Central memory CD8-positive, alpha-beta T cell (primary cell): Measurements from ENCODE around the gene LOX.
"Not testable (repeated sequence)": the region's sequence is repeated elsewhere in the genome, so short reads cannot be mapped to it uniquely, and the experiment has no call there.

Source experiments
- ATAC-seq: fragments of 150-1000 bp; cut with Tn5 transposase; replicated peaks from 2 replicates; pipeline ENCODE4 v1.10.0; 2022; ENCODE audit warnings: mild to moderate bottlenecking, moderate FRiP score, moderate number of reproducible peaks; ENCODE audit not compliant: poor library complexity, severe bottlenecking; ENCODE audit errors: extremely low read depth
- DNase-seq, 2 donors: peaks; one replicate each; pipeline ENCODE4 v3.0.0; 2021; ENCODE audit warnings: low spot score in 2 of 2
- H3K27ac Mint-ChIP-seq: one replicate; pipeline ENCODE4 v1.8.0; 2022; ENCODE audit warnings: low read depth, mild to moderate bottlenecking, moderate library complexity, mixed read lengths
- H3K27me3 Mint-ChIP-seq: one replicate; pipeline ENCODE4 v1.8.0; 2022; ENCODE audit warnings: mixed read lengths
- H3K36me3 Mint-ChIP-seq: one replicate; pipeline ENCODE4 v1.8.0; 2022; ENCODE audit warnings: mild to moderate bottlenecking, moderate library complexity, mixed read lengths; ENCODE audit not compliant: insufficient read depth
- H3K4me1 Mint-ChIP-seq: one replicate; pipeline ENCODE4 v1.8.0; 2022; ENCODE audit warnings: mixed read lengths
- H3K4me3 Mint-ChIP-seq: one replicate; pipeline ENCODE4 v1.8.0; 2022; ENCODE audit warnings: mild to moderate bottlenecking, moderate library complexity, mixed read lengths
- H3K9me3 Mint-ChIP-seq: one replicate; pipeline ENCODE4 v1.8.0; 2022; ENCODE audit warnings: mixed read lengths

LOX gene

DNA sequence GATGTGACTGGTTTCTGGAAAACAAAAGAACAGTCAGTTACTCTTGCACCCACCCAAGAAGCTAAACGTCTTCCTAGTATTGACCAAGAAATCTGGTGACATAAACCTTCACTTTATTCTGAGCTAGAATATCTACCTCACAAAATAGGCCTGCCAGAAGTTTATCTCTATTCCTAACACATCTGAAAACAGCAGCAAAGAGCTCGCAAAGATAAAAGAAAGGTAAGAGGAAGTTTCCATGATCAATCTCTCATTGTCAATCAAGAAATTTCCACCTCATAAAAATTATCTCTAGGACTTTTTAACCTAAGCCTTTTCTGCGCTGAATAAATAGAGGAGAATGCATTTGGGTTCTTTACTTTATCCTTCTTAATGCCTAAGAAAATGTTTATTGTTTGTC, 34.0 kb upstream of the LOX start:
- DNase-seq, result no peak
- no peaks in the 10 kb centered on the region for H3K9me3 Mint-ChIP-seq
- H3K4me1 Mint-ChIP-seq, result no peaks in the 10 kb centered on the region
- no peak overlapping the region for H3K27ac Mint-ChIP-seq
- peaks cover 8% of the 10 kb centered on the region for H3K27me3 Mint-ChIP-seq
- H3K4me3 Mint-ChIP-seq, result no peak overlapping the region
- ATAC-seq, result no peak
- peaks cover 2% of the 10 kb centered on the region for H3K36me3 Mint-ChIP-seq

DNA sequence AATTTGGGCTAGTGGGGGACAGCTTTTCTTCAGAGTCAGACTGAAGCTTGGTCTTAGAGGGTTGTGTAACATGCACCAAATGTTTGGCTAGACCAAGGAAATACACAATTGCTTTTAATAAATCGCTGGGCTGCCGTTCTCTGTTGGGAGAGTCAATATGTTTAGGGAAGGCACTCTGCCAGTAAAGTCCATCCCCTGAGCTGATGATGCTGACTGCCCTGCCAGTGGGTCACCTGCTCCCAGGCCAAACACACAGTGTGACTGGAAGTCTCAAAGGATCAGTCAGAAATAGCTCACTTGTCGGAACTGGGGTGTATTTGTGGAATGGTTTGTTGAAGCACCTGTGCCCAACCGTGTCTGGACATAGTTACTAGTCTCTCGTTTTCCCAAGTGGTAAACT, 33.4 kb upstream of the LOX start:
- Mint-ChIP-seq H3K9me3 (no peaks in the 10 kb centered on the region), H3K27me3 (peaks cover 8% of the 10 kb centered on the region), H3K4me1 (no peaks in the 10 kb centered on the region), H3K4me3 (no peak overlapping the region), H3K36me3 (peaks cover 2% of the 10 kb centered on the region), H3K27ac (no peak overlapping the region)
- no peak for DNase-seq
- ATAC-seq, result no peak

DNA sequence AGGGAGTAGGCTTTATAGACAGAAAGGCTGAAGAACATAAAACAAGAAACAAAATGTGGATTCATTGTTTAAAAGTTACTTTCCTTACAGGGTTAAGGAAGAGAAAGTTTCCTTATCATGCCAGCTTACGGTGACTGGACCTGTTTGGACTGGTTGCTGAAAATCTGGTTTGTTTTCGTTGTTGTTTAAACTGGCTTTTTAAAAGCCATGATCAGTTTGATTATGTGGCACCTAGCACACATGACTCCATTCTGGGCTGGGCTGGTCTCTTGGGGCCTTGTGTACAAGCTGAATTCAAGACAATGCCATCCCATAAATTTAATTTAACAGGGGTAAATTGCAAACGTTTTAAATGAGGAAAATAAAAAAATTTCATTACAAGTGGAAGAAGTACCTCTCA, 32.9 kb upstream of the LOX start:
- no peak for DNase-seq
- peaks cover 2% of the 10 kb centered on the region for H3K36me3 Mint-ChIP-seq
- no peak overlapping the region for H3K27ac Mint-ChIP-seq
- no peak for ATAC-seq
- H3K4me1 Mint-ChIP-seq, result no peaks in the 10 kb centered on the region
- no peaks in the 10 kb centered on the region for H3K9me3 Mint-ChIP-seq
- H3K4me3 Mint-ChIP-seq, result no peak overlapping the region
- H3K27me3 Mint-ChIP-seq, result peaks cover 8% of the 10 kb centered on the region

DNA sequence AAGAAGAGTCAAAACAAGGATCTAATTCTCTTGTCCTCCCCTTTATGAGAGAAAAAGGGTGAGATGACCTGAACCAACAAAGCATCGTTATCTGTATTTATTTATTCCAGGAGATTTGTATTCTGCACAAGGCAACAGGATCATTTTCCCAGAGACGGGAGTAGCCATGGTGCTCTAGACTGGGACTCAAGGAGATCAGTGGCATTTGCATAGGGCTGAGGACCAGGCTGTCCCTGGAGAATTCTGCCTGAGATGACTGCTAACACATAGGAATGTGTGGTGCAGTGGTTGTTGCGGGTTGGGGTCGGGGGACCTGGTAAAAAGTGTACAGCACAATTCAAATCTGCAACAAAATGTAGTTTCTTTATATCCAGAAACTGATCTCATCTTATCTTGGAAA, 29.0 kb upstream of the LOX start:
- Mint-ChIP-seq H3K36me3 (peaks cover 2% of the 10 kb centered on the region), H3K4me1 (no peaks in the 10 kb centered on the region), H3K4me3 (no peak overlapping the region), H3K27ac (no peak overlapping the region), H3K27me3 (peaks cover 8% of the 10 kb centered on the region), H3K9me3 (no peaks in the 10 kb centered on the region)
- no peak for DNase-seq
- ATAC-seq, result no peak

DNA sequence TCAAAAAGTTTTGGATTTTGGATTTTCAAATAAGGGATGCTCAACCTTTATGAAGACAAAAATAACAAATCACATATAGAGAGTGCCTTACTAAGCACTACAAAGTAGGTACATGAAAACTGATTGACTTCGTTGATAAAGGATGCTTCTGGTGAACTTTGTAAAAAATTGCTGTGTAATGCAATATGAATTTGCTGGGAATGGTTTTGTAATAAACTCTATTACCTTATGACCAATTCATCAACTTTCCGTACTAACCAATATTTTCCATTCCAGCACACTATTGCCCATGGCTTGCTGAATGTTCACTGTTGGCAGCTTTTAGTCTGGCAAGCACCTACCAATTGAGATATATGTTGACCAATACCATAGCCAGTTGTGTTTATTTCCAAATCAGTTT, 27.9 kb upstream of the LOX start:
- H3K36me3 Mint-ChIP-seq, result no peaks in the 10 kb centered on the region
- no peaks in the 10 kb centered on the region for H3K9me3 Mint-ChIP-seq
- no peak for DNase-seq
- no peak for ATAC-seq
- H3K27me3 Mint-ChIP-seq, result peaks cover 8% of the 10 kb centered on the region
- H3K27ac Mint-ChIP-seq, result no peak overlapping the region
- H3K4me3 Mint-ChIP-seq, result no peak overlapping the region
- no peaks in the 10 kb centered on the region for H3K4me1 Mint-ChIP-seq

DNA sequence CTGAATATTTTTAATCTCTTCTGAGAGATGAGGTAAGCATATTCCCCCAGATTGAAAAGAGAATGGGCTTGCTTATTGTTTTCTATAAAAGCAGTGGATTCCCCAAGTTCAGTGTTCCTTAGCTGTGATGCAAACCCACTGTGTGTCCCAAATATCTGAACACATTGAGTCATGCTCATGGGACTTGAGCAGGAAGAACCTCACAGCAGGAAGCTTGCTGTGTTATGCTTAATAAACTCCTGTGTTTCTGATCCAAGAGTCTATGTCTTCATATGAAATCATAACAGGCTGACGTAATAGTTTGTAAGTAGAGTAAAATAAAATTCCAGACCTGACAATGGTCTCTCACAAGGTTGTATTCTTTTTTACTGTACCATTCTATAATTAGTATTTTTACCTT, 24.8 kb upstream of the LOX start:
- no peaks in the 10 kb centered on the region for H3K4me1 Mint-ChIP-seq
- H3K27me3 Mint-ChIP-seq, result peaks cover 5% of the 10 kb centered on the region
- no peak overlapping the region for H3K27ac Mint-ChIP-seq
- ATAC-seq (no peak), DNase-seq (no peak)
- H3K9me3 Mint-ChIP-seq, result no peaks in the 10 kb centered on the region
- H3K36me3 Mint-ChIP-seq, result no peaks in the 10 kb centered on the region
- no peak overlapping the region for H3K4me3 Mint-ChIP-seq

DNA sequence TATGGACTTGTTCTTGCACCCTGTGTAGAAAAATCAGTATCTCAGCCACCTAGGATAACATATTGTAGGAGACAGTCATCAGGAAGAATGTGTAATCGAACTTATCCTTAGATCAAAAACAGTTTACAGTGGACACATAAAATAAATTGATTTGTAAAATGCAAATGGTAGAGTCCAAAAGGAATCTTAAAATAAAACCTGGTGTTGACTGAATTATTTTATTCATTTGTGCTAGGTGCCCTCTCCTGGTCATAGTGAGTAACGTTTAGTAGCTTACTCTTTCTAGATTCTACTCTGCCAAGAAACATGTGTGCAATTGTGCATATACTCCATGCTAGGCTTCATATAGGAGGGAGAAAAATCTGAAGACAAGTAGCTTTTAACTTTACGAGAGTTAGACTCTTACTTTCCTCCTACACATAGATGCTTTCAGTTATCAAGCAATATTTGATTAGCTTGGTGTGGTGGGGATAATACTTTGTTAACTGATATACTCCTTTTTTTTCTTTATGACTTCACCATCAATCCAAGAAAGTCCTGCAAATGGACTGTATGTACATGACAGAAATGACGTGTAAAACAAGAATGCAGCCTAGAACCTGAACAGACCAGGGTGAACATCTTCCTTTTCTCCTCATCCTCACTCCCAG, 23.7 kb upstream of the LOX start:
- no peaks in the 10 kb centered on the region for H3K4me1 Mint-ChIP-seq

DNA sequence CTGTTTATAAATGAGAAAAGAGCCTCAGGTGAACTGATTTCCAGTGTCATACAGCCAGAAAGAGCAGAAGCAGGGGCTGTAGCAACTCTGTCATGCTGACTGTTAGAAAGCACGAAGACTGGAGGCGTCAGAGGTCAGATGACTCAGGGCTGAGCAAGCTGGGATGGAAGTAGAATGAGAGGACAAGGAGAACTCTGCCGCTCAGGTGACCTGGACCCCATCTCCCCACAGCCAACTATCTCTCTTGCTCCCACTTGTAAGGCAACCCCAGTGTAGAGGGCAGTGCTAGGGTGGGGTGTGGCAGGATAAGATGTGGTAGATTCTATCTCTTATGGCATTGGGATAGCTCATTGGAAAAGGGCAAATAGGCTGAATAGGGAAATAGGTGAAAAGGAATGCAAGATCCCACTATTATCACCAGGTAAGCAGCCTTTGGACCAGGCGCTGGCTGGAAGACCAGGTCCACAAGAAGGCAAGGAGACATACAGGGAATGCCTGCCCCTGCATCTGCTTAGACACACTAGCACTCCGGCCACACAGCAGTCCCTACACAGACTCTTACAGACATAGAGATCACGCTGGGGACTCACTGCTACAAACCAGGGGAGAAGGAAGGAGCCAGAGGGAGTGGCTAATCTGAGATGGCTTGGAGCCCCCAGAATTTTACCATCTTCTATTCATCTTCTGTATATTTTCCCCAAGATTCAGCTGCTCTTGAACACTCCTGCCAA, 21.2 kb upstream of the LOX start:
- Mint-ChIP-seq H3K4me3 (no peak overlapping the region), H3K36me3 (no peaks in the 10 kb centered on the region), H3K27me3 (no peaks in the 10 kb centered on the region), H3K4me1 (no peaks in the 10 kb centered on the region), H3K27ac (no peak overlapping the region), H3K9me3 (no peaks in the 10 kb centered on the region)
- ATAC-seq (no peak), DNase-seq (no peak)

More for the DNA sequence above, 23.7 kb upstream of the LOX start:
- no peak overlapping the region for H3K4me3 Mint-ChIP-seq
- H3K27me3 Mint-ChIP-seq, result no peaks in the 10 kb centered on the region
- ATAC-seq (no peak), DNase-seq (no peak)
- H3K36me3 Mint-ChIP-seq, result no peaks in the 10 kb centered on the region
- H3K9me3 Mint-ChIP-seq, result no peaks in the 10 kb centered on the region
- no peak overlapping the region for H3K27ac Mint-ChIP-seq

DNA sequence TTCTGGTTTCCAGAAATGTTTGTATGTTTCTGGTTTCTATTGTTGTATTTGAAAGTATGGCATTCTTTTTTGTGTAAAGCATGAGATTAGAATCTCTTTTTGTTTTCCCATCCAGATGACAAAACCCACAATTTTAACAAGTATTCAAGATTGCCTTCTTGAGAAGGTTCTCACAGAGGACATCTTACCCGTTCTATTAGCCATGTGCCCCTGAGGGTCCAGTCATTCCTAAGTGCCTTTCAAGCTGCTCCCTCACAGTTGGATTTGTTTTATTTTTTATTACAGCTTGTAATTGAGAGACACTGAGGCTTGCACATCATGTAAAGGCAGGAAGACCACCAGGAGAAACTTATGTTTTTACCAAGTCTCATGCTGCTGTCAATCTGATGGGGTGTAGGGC, 19.3 kb upstream of the LOX start:
- Mint-ChIP-seq H3K36me3 (no peaks in the 10 kb centered on the region), H3K27ac (no peak overlapping the region), H3K4me1 (no peaks in the 10 kb centered on the region), H3K9me3 (no peaks in the 10 kb centered on the region), H3K27me3 (no peaks in the 10 kb centered on the region), H3K4me3 (no peak overlapping the region)
- no peak for ATAC-seq
- no peak for DNase-seq

DNA sequence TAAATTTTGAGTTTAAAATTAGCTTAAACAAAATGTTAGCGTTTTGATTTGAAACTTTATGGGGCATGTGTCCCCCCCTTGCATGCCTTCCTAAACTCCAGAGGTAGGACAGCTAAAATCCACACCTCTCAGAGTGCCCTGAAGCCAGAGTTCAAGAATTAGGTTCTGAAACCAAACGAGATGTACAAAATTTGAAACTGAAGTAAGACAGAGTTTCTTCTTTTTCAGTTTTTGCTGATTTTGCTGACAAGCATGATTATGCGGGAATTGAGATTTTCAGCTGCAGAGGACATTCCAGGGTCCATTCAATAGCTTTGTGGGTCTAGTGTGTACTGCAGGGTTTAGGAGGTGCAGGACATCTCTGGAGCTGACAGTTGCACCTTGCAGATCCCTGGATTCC, 17.1 kb upstream of the LOX start:
- ATAC-seq (no peak), DNase-seq (no peak)
- no peak overlapping the region for H3K27ac Mint-ChIP-seq
- H3K36me3 Mint-ChIP-seq, result no peaks in the 10 kb centered on the region
- no peaks in the 10 kb centered on the region for H3K4me1 Mint-ChIP-seq
- H3K27me3 Mint-ChIP-seq, result no peaks in the 10 kb centered on the region
- no peak overlapping the region for H3K4me3 Mint-ChIP-seq
- H3K9me3 Mint-ChIP-seq, result no peaks in the 10 kb centered on the region

DNA sequence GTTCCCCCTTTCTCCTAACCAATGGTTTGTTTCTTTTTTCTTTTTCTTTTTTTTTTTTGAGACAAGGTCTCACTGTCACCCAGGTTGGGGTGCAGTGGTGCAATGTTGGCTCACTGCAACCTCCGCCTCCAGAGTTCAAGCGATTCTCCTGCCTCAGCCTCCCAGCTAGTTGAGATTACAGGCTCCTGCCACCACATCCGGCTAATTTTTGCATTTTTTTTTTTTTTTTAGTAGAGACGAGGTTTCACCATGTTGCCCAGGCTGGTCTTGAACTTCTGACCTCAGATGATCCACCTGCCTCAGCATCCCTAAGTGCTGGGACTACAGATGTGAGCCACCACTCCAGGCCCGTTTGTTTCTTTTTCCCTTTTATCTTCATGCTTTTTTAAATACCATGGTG, 16.2 kb upstream of the LOX start:
- not testable (repeated sequence) for H3K27me3 Mint-ChIP-seq, H3K4me1 Mint-ChIP-seq, H3K27ac Mint-ChIP-seq, H3K36me3 Mint-ChIP-seq, H3K4me3 Mint-ChIP-seq, DNase-seq, H3K9me3 Mint-ChIP-seq, ATAC-seq

DNA sequence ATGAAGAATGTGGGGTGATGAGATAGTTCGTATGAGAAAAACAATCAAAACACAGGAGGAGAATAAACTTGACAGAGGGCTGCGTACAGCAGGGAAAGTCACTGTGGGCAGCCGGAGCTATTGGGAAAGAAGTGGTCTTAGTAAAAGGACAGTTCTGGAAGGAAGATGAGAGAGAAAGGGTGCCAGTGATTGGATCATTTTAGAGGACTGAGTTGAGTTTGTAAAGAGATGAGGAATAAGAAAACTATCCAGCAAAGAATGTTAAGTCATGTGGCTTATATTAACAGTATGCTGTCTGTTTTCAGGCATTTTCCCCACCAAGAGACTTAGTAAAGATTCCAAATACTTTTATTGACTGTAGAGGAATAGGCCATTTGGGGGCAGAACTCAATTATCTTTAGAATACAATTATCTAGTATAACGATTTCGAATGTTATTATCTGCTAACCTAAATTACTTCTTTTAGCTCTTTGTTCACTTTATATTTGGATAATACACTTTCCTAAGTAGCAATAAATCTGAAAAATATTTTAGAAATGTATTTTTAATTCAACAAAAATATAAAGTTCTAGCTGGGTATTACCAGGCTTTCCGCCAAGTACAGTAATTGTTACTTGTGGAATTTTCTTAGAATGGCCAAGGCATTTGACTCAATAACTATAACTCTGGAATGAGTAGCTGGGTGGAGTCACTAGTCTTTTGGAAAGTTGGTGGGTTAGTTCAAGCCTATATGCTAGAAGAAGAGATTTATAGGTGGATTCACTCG, 15.5 kb upstream of the LOX start:
- DNase-seq (no peak), ATAC-seq (no peak)
- Mint-ChIP-seq H3K4me3 (no peak overlapping the region), H3K27me3 (no peaks in the 10 kb centered on the region), H3K9me3 (no peaks in the 10 kb centered on the region), H3K36me3 (no peaks in the 10 kb centered on the region), H3K27ac (no peak overlapping the region), H3K4me1 (no peaks in the 10 kb centered on the region)
